ENCODE data around the gene FAF2. TPM values are rescaled to one million over a fixed set of nuclear protein-coding genes. Genes with fewer than 3 reads are reported as not detected.

FAF2 gene
- total and polyA plus RNA-seq, 2 donors: 21.0 to 43.4 TPM

- Histone ChIP-seq H3K27ac (ENCODE audit: low read depth) (no peak overlapping the region), H3K4me3 (ENCODE audit: low read depth, low read length) (no peak overlapping the region), H3K36me3 (ENCODE audit: insufficient read depth) (no peaks in the 10 kb centered on the region), H3K4me1 (ENCODE audit: insufficient read depth) (no peaks in the 10 kb centered on the region)
- 78% methylated on average over 4 of the region's 4 CpGs for WGBS
- DNase-seq (ENCODE audit: extremely low spot score): no peak
Measured at GRCh38 chr5:176515396-176515795, 67.2 kb downstream of the FAF2 start.

- 56% methylated on average over 7 of the region's 7 CpGs for WGBS
- no peak overlapping the region for H3K27ac ChIP-seq (ENCODE audit: low read depth)
- no peak for DNase-seq (ENCODE audit: extremely low spot score)
- H3K4me3 ChIP-seq (ENCODE audit: low read depth, low read length): no peak overlapping the region
- no peaks in the 10 kb centered on the region for H3K4me1 ChIP-seq (ENCODE audit: insufficient read depth)
- no peaks in the 10 kb centered on the region for H3K36me3 ChIP-seq (ENCODE audit: insufficient read depth)
Measured at GRCh38 chr5:176517053-176517661, 69.0 kb downstream of the FAF2 start.

- H3K4me3 ChIP-seq (ENCODE audit: low read depth, low read length): no peak overlapping the region
- no peak for DNase-seq (ENCODE audit: extremely low spot score)
- no peaks in the 10 kb centered on the region for H3K36me3 ChIP-seq (ENCODE audit: insufficient read depth)
- WGBS: 66% methylated on average over 16 of the region's 16 CpGs
- no peaks in the 10 kb centered on the region for H3K4me1 ChIP-seq (ENCODE audit: insufficient read depth)
- H3K27ac ChIP-seq (ENCODE audit: low read depth): no peak overlapping the region
Measured at GRCh38 chr5:176519810-176520720, 71.9 kb downstream of the FAF2 start.

GRCh38 chr5:176521286-176521685, 73.1 kb downstream of the FAF2 start:
- Histone ChIP-seq H3K4me1 (ENCODE audit: insufficient read depth) (no peaks in the 10 kb centered on the region), H3K4me3 (ENCODE audit: low read depth, low read length) (no peak overlapping the region), H3K27ac (ENCODE audit: low read depth) (no peak overlapping the region), H3K36me3 (ENCODE audit: insufficient read depth) (no peaks in the 10 kb centered on the region)
- WGBS: 82% methylated on average over 7 of the region's 7 CpGs
- no peak for DNase-seq (ENCODE audit: extremely low spot score)

GRCh38 chr5:176521699-176522263, 73.6 kb downstream of the FAF2 start:
- H3K4me3 ChIP-seq (ENCODE audit: low read depth, low read length): no peak overlapping the region
- H3K4me1 ChIP-seq (ENCODE audit: insufficient read depth): no peaks in the 10 kb centered on the region
- no peak overlapping the region for H3K27ac ChIP-seq (ENCODE audit: low read depth)
- 75% methylated on average over 10 of the region's 10 CpGs for WGBS
- no peak for DNase-seq (ENCODE audit: extremely low spot score)
- H3K36me3 ChIP-seq (ENCODE audit: insufficient read depth): no peaks in the 10 kb centered on the region

GRCh38 chr5:176524138-176524537, 76.0 kb downstream of the FAF2 start:
- Histone ChIP-seq H3K4me1 (ENCODE audit: insufficient read depth) (no peaks in the 10 kb centered on the region), H3K27ac (ENCODE audit: low read depth) (no peak overlapping the region), H3K4me3 (ENCODE audit: low read depth, low read length) (no peak overlapping the region), H3K36me3 (ENCODE audit: insufficient read depth) (no peaks in the 10 kb centered on the region)
- 91% methylated on average over 6 of the region's 6 CpGs for WGBS
- DNase-seq (ENCODE audit: extremely low spot score): no peak

GRCh38 chr5:176524987-176525386, 76.8 kb downstream of the FAF2 start:
- 89% methylated on average over 15 of the region's 15 CpGs for WGBS
- Histone ChIP-seq H3K27ac (ENCODE audit: low read depth) (no peak overlapping the region), H3K36me3 (ENCODE audit: insufficient read depth) (no peaks in the 10 kb centered on the region), H3K4me3 (ENCODE audit: low read depth, low read length) (no peak overlapping the region), H3K4me1 (ENCODE audit: insufficient read depth) (no peaks in the 10 kb centered on the region)
- DNase-seq (ENCODE audit: extremely low spot score): no peak

- H3K4me1 ChIP-seq (ENCODE audit: insufficient read depth): no peaks in the 10 kb centered on the region
- H3K36me3 ChIP-seq (ENCODE audit: insufficient read depth): no peaks in the 10 kb centered on the region
- H3K27ac ChIP-seq (ENCODE audit: low read depth): no peak overlapping the region
- H3K4me3 ChIP-seq (ENCODE audit: low read depth, low read length): no peak overlapping the region
- DNase-seq (ENCODE audit: extremely low spot score): no peak
- 90% methylated on average over 9 of the region's 9 CpGs for WGBS
Measured at GRCh38 chr5:176525677-176526076, 77.5 kb downstream of the FAF2 start.

GRCh38 chr5:176526462-176526861, 78.3 kb downstream of the FAF2 start:
- Histone ChIP-seq H3K36me3 (ENCODE audit: insufficient read depth) (no peaks in the 10 kb centered on the region), H3K4me1 (ENCODE audit: insufficient read depth) (no peaks in the 10 kb centered on the region), H3K4me3 (ENCODE audit: low read depth, low read length) (no peak overlapping the region), H3K27ac (ENCODE audit: low read depth) (no peak overlapping the region)
- WGBS: 91% methylated on average over 9 of the region's 9 CpGs
- DNase-seq (ENCODE audit: extremely low spot score): no peak

GRCh38 chr5:176527246-176528222, 79.3 kb downstream of the FAF2 start:
- H3K27ac ChIP-seq (ENCODE audit: low read depth): no peak overlapping the region
- 79% methylated on average over 34 of the region's 34 CpGs for WGBS
- no peak overlapping the region for H3K4me3 ChIP-seq (ENCODE audit: low read depth, low read length)
- H3K4me1 ChIP-seq (ENCODE audit: insufficient read depth): no peaks in the 10 kb centered on the region
- no peak for DNase-seq (ENCODE audit: extremely low spot score)
- H3K36me3 ChIP-seq (ENCODE audit: insufficient read depth): peaks cover 1% of the 10 kb centered on the region

- peaks cover 1% of the 10 kb centered on the region for H3K36me3 ChIP-seq (ENCODE audit: insufficient read depth)
- WGBS: 65% methylated on average over 11 of the region's 11 CpGs
- H3K27ac ChIP-seq (ENCODE audit: low read depth): no peak overlapping the region
- no peaks in the 10 kb centered on the region for H3K4me1 ChIP-seq (ENCODE audit: insufficient read depth)
- no peak overlapping the region for H3K4me3 ChIP-seq (ENCODE audit: low read depth, low read length)
- DNase-seq (ENCODE audit: extremely low spot score): no peak
Measured at GRCh38 chr5:176528301-176528700, 80.1 kb downstream of the FAF2 start.

- Histone ChIP-seq H3K4me1 (ENCODE audit: insufficient read depth) (no peaks in the 10 kb centered on the region), H3K36me3 (ENCODE audit: insufficient read depth) (peaks cover 1% of the 10 kb centered on the region), H3K4me3 (ENCODE audit: low read depth, low read length) (no peak overlapping the region), H3K27ac (ENCODE audit: low read depth) (no peak overlapping the region)
- 75% methylated on average over 17 of the region's 17 CpGs for WGBS
- DNase-seq (ENCODE audit: extremely low spot score): no peak
Measured at GRCh38 chr5:176528761-176529115, 80.6 kb downstream of the FAF2 start.

GRCh38 chr5:176529116-176529740, 81.0 kb downstream of the FAF2 start:
- DNase-seq (ENCODE audit: extremely low spot score): no peak
- H3K4me1 ChIP-seq (ENCODE audit: insufficient read depth): no peaks in the 10 kb centered on the region
- H3K27ac ChIP-seq (ENCODE audit: low read depth): no peak overlapping the region
- peaks cover 1% of the 10 kb centered on the region for H3K36me3 ChIP-seq (ENCODE audit: insufficient read depth)
- H3K4me3 ChIP-seq (ENCODE audit: low read depth, low read length): no peak overlapping the region
- 94% methylated on average over 26 of the region's 26 CpGs for WGBS

Measured in urinary bladder (tissue), 4 donors.